HG02943 (cell line): ENCODE data around the gene MDFI.

Source experiments
- ATAC-seq: cut with Tn5 transposase; IDR thresholded peaks from one replicate; pipeline ENCODE4 v1.9.1; 2021; ENCODE audit warnings: mild to moderate bottlenecking, low read depth, moderate library complexity; ENCODE audit not compliant: unreplicated experiment

Gene MDFI

GRCh38 chr6:41648070-41648585 is 9.9 kb downstream of the MDFI start:
- ATAC-seq = no peak

GRCh38 chr6:41648921-41649320 is 10.7 kb downstream of the MDFI start:
- no peak for ATAC-seq

- no peak for ATAC-seq
Observed at GRCh38 chr6:41649596-41649995, 11.3 kb downstream of the MDFI start.

GRCh38 chr6:41650120-41650519 is 11.9 kb downstream of the MDFI start:
- no peak for ATAC-seq

- ATAC-seq = no peak
Observed at GRCh38 chr6:41651246-41651961, 13.1 kb downstream of the MDFI start.

GRCh38 chr6:41651962-41652657 is 13.8 kb downstream of the MDFI start:
- no peak for ATAC-seq

- no peak for ATAC-seq
Observed at GRCh38 chr6:41652866-41653652, 14.8 kb downstream of the MDFI start.

GRCh38 chr6:41653691-41654090 is 15.4 kb downstream of the MDFI start:
- no peak for ATAC-seq

- ATAC-seq = no peak
Observed at GRCh38 chr6:41654151-41654697, 16.0 kb downstream of the MDFI start.

GRCh38 chr6:41654698-41655151 is 16.5 kb downstream of the MDFI start:
- no peak for ATAC-seq

GRCh38 chr6:41655176-41655575 is 16.9 kb downstream of the MDFI start:
- ATAC-seq = no peak

GRCh38 chr6:41655646-41656001 is 17.4 kb downstream of the MDFI start:
- no peak for ATAC-seq

- no peak for ATAC-seq
Observed at GRCh38 chr6:41656002-41656691, 17.9 kb downstream of the MDFI start.

- ATAC-seq = no peak
Observed at GRCh38 chr6:41657131-41658094, 19.1 kb downstream of the MDFI start.

GRCh38 chr6:41658636-41659035 is 20.4 kb downstream of the MDFI start:
- ATAC-seq = no peak

GRCh38 chr6:41659935-41660334 is 21.7 kb downstream of the MDFI start:
- ATAC-seq = no peak

- no peak for ATAC-seq
Observed at GRCh38 chr6:41663568-41663967, 25.3 kb downstream of the MDFI start.

GRCh38 chr6:41664271-41664670 is 26.0 kb downstream of the MDFI start:
- no peak for ATAC-seq

- no peak for ATAC-seq
Observed at GRCh38 chr6:41667195-41667594, 28.9 kb downstream of the MDFI start.
